Measurements from ENCODE around the gene HSD17B2.

DNA sequence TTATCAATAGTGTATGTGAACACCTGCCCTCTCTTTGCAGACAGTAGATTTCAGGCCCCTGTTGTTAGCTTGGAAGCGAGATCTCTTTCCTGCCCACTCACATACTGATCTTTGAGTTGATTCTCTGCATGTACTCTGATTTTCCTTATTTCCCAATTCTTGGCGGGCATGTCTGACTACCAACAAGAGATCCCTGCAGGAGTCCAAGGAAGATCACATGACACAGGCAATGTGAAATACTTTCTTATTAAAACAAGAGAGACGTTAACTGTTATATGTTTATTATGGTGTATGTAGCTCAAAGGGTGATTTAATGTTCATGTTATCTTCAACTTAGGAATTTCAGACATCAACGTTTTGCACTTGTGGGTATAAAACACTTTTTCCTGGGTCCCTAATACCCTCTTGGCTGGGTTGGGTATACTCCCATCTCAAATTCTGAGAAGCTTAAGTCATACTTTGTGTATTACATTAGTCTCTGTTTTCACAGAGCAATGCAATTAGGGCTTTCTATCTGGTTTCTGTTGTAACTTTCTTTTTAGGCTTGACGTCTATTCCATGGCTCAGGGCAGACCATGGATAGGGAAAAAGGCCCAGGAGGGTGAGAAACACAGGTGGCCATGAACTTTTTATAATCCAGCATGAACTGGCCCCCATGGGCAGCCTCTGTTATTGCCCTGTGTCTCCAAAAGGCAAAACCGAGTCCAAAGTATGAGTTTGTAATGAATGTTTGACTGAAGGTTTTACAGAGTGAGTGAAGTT lies 32.2 kb downstream of the HSD17B2 start:
- TF ChIP-seq, protein P1, sequence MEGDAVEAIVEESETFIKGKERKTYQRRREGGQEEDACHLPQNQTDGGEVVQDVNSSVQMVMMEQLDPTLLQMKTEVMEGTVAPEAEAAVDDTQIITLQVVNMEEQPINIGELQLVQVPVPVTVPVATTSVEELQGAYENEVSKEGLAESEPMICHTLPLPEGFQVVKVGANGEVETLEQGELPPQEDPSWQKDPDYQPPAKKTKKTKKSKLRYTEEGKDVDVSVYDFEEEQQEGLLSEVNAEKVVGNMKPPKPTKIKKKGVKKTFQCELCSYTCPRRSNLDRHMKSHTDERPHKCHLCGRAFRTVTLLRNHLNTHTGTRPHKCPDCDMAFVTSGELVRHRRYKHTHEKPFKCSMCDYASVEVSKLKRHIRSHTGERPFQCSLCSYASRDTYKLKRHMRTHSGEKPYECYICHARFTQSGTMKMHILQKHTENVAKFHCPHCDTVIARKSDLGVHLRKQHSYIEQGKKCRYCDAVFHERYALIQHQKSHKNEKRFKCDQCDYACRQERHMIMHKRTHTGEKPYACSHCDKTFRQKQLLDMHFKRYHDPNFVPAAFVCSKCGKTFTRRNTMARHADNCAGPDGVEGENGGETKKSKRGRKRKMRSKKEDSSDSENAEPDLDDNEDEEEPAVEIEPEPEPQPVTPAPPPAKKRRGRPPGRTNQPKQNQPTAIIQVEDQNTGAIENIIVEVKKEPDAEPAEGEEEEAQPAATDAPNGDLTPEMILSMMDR (IDR thresholded peaks at IDR 0.05 in 2 of 3, conservative IDR thresholded peaks at IDR 0.05 in 1 of 3; ENCODE audit: borderline replicate concordance in 1 of 3, insufficient read depth in 1 of 3, low read depth in 2 of 3, low read length in 2 of 3): no peak
- TF ChIP-seq SRF (IDR thresholded peaks at IDR 0.05; ENCODE audit: low read depth) (no peak), POLR2A (IDR thresholded peaks at IDR 0.05; ENCODE audit: borderline replicate concordance, extremely low read depth, insufficient read depth, insufficient read length) (no peak)
